ENCODE measurements around the gene KIF27.
"Not testable (repeated sequence)": the region's sequence is repeated elsewhere in the genome, so short reads cannot be mapped to it uniquely, and the experiment has no call there.

GRCh38 chr9:83815120-83815519 is 106.1 kb downstream of the KIF27 start:
- TF ChIP-seq CTCF (conservative IDR thresholded peaks at IDR 0.05; ENCODE audit: low read depth, low read length); EZH2 (IDR thresholded peaks at IDR 0.05; ENCODE audit: borderline replicate concordance, low read depth, low read length, poor library complexity, severe bottlenecking): not testable (repeated sequence)

All from A673 (cell line).